ENCODE results near the gene SLC18A2. TPM values are rescaled to one million over a fixed set of nuclear protein-coding genes. Genes with fewer than 3 reads are reported as not detected.

SLC18A2 gene
- total RNA-seq (ENCODE audit: low replicate concordance): under 0.01 TPM in 1 of 2 replicates, not detected in the other

- no peak for DNase-seq (ENCODE audit: low read depth)
- no peak for TF ChIP-seq CTCF (IDR thresholded peaks at IDR 0.05; ENCODE audit: insufficient read depth, low read length)
- no peak within 1 kb of the TSS for H3K4me3 ChIP-seq (ENCODE audit: low read depth, low read length)
Observed at GRCh38 chr10:117240621-117241529, at the start of gene SLC18A2. Gene SLC18A2, plus strand, starts transcription at chr10:117241114. Its CDS starts 580 bp downstream, at chr10:117241694.

DNA sequence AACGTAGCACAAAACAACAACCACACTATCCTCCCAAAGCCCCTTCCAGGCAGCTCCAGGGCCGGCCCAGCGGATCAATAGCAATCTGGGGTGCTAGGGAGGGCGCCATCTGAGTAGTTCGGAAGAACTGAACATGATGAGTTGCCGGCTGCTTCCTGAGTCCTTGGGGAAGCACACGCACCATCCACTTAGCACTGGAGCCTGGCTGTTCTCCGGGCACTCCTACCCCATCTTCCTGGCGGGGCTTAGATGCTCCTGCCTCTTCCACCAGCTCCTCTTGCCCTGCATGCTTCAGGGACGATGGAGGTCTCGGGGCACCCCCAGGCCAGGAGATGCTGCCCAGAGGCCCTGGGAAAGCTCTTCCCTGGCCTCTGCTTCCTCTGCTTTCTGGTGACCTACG is 43.7 kb upstream of the SLC18A2 start, which contains the start of gene KCNK18:
TSS of gene KCNK18 (plus strand) at position 301 of the 400 bp plus-strand sequence. CDS start at position 301, 0 bp downstream.
- no peak for TF ChIP-seq CTCF (IDR thresholded peaks at IDR 0.05; ENCODE audit: insufficient read depth, low read length)
- DNase-seq (ENCODE audit: low read depth): no peak
- no peak within 1 kb of the TSS for H3K4me3 ChIP-seq (ENCODE audit: low read depth, low read length)

DNA sequence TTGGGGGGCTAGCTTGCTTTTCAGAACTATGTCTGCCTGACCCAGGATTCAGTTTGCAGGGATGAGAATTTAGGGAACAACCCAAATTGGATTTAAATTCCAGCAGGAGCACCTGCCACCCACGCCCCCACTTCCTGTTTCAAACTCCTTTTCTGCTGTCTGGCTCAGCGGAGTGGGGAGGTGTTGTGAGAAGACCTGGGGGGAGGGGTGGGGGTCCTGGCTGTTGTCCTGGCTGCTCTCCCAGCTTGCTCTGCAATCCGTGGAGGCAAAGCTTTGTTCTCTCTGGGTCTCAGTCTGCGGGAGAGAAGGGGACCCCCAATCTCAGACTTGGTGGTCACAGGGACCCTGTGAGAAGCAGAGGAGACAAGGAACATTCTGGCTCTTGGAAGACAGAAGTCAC is 42.8 kb upstream of the SLC18A2 start:
- H3K4me3 ChIP-seq (ENCODE audit: low read depth, low read length): no peak overlapping the region
- no peak for TF ChIP-seq CTCF (IDR thresholded peaks at IDR 0.05; ENCODE audit: insufficient read depth, low read length)
- no peak for DNase-seq (ENCODE audit: low read depth)

DNA sequence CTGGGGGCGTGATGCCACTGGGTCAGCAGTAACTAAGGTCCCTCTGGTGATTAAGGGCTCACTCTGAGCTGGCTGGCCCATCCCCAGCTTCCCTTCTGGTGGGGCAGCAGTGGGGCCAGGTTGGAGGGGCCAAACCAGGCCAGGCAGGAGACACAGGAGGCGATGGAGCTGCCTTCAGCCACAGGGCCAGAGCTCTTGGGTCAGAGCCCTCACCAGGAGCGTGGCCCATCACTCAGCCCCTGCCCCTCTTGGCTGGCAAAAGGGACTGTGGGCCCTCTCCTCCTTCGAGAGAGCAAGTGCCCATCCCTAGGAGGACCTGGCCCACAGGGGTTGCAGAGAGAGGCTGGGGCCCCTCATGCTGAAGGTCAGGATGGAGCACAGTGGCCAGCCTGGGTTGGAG is 39.1 kb upstream of the SLC18A2 start:
- DNase-seq (ENCODE audit: low read depth): no peak

GRCh38 chr10:117204316-117204715 is 36.6 kb upstream of the SLC18A2 start:
- DNase-seq (ENCODE audit: low read depth): no peak
- no peak for TF ChIP-seq CTCF (IDR thresholded peaks at IDR 0.05; ENCODE audit: insufficient read depth, low read length)

More for the DNA sequence above, 39.1 kb upstream of the SLC18A2 start:
- H3K4me3 ChIP-seq (ENCODE audit: low read depth, low read length): no peak overlapping the region
- no peak for TF ChIP-seq CTCF (IDR thresholded peaks at IDR 0.05; ENCODE audit: insufficient read depth, low read length)

GRCh38 chr10:117212176-117212575 is 28.7 kb upstream of the SLC18A2 start:
- H3K4me3 ChIP-seq (ENCODE audit: low read depth, low read length): no peak overlapping the region
- TF ChIP-seq CTCF (IDR thresholded peaks at IDR 0.05; ENCODE audit: insufficient read depth, low read length): no peak
- DNase-seq (ENCODE audit: low read depth): no peak

More at GRCh38 chr10:117204316-117204715, 36.6 kb upstream of the SLC18A2 start:
- H3K4me3 ChIP-seq (ENCODE audit: low read depth, low read length): no peak overlapping the region

Measured in fibroblast of the aortic adventitia (primary cell).